ENCODE data around the gene OOSP1. TPM values are rescaled to one million over a fixed set of nuclear protein-coding genes. Genes with fewer than 3 reads are reported as not detected.

The OOSP1 gene
- total and polyA plus RNA-seq, 2 donors (not counting 3 experiments of a cell fraction or from before 2014, with no cell fraction given): 0.11 TPM; not detected in 1

DNA sequence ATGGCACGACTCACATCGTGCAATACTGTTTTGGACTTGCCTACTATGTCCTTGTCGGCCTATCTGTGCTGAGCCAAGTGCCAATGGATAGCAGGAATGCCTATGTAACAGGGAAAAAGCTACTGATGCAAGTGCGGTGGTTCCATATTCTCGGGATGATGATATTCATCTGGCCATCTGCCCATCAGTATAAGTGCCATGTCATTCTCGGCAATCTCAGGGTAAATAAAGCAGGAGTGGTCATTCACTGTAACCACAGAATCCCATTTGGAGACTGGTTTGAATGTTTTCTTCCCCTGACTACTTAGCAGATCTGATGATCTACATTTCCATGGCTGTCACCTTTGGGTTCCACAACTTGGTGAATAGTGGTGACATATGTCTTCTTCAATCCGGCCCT lies 39.6 kb upstream of the OOSP1 start:
- H3K4me3 ChIP-seq (replicated peaks in 1 of 3; ENCODE audit: insufficient read depth in 1 of 3, low read depth in 1 of 3, low read length in 3 of 3): no peak overlapping the region
- no peak for FAIRE-seq
- H3K27me3 ChIP-seq (ENCODE audit: control insufficient read depth in 2 of 2, insufficient read depth in 2 of 2, low read length in 2 of 2): peaks cover 0 to 3% of the 10 kb centered on the region in 2 experiments
- ChIA-PET POLR2A (no interaction called here), CTCF (no interaction called here)
- H3K9me1 ChIP-seq (replicated peaks; ENCODE audit: control insufficient read depth, extremely low read depth, insufficient read depth, low read length): no peaks in the 10 kb centered on the region
- no peaks in the 10 kb centered on the region for H4K20me1 ChIP-seq (replicated peaks; ENCODE audit: control insufficient read depth, extremely low read depth, insufficient read depth, low read length)
- H3K79me2 ChIP-seq (ENCODE audit: control insufficient read depth, insufficient read depth, low read length): no peaks in the 10 kb centered on the region
- intact Hi-C loops (cut with micrococcal nuclease) (no loop called here), dilution Hi-C loops (cut with MboI; ENCODE audit: extremely low pct_ligation_motif_present, low sequenced_read_pairs) (no loop called here)
- H3K9me3 ChIP-seq (replicated peaks; ENCODE audit: control insufficient read depth, insufficient read depth, low read length): no peaks in the 10 kb centered on the region
- H3K4me2 ChIP-seq (ENCODE audit: insufficient read depth, low read length): no peak overlapping the region
- no peaks in the 10 kb centered on the region for H3K36me3 ChIP-seq (ENCODE audit: control insufficient read depth in 2 of 2, extremely low read depth in 1 of 2, insufficient read depth in 2 of 2, low read length in 2 of 2)
- H3K4me1 ChIP-seq (ENCODE audit: control insufficient read depth, extremely low read depth, insufficient read depth, low read length): peaks cover 15% of the 10 kb centered on the region
- no peak overlapping the region for H3K9ac ChIP-seq (replicated peaks; ENCODE audit: extremely low read depth, insufficient read depth, low read length)
- TF ChIP-seq GATA2 (IDR thresholded peaks at IDR 0.05; ENCODE audit: insufficient read depth, insufficient read length, low read depth, low read length) (no peak), MYC (IDR thresholded peaks at IDR 0.05; ENCODE audit: low read depth, low read length) (no peak), POLR2AphosphoS5 (IDR thresholded peaks at IDR 0.05; ENCODE audit: insufficient read depth, low read depth, low read length) (no peak), EZH2 (IDR thresholded peaks at IDR 0.05; ENCODE audit: borderline replicate concordance, low read depth, low read length, severe bottlenecking) (no peak), JUN (IDR thresholded peaks at IDR 0.05; ENCODE audit: borderline replicate concordance, insufficient read depth, insufficient read length, low read depth) (no peak), POLR2A (IDR thresholded peaks at IDR 0.05; ENCODE audit: low read depth, low read length) (no peak), FOS (IDR thresholded peaks at IDR 0.05; ENCODE audit: borderline replicate concordance, insufficient read depth, low read length) (no peak)
- TF ChIP-seq, protein P1, sequence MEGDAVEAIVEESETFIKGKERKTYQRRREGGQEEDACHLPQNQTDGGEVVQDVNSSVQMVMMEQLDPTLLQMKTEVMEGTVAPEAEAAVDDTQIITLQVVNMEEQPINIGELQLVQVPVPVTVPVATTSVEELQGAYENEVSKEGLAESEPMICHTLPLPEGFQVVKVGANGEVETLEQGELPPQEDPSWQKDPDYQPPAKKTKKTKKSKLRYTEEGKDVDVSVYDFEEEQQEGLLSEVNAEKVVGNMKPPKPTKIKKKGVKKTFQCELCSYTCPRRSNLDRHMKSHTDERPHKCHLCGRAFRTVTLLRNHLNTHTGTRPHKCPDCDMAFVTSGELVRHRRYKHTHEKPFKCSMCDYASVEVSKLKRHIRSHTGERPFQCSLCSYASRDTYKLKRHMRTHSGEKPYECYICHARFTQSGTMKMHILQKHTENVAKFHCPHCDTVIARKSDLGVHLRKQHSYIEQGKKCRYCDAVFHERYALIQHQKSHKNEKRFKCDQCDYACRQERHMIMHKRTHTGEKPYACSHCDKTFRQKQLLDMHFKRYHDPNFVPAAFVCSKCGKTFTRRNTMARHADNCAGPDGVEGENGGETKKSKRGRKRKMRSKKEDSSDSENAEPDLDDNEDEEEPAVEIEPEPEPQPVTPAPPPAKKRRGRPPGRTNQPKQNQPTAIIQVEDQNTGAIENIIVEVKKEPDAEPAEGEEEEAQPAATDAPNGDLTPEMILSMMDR (IDR thresholded peaks at IDR 0.05; ENCODE audit: extremely low read depth in 1 of 2, insufficient read depth in 1 of 2, low read depth in 1 of 2, low read length in 2 of 2): no peak
- TF ChIP-seq, protein P2, sequence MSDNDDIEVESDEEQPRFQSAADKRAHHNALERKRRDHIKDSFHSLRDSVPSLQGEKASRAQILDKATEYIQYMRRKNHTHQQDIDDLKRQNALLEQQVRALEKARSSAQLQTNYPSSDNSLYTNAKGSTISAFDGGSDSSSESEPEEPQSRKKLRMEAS (IDR thresholded peaks at IDR 0.05; ENCODE audit: insufficient read depth, insufficient read length): no peak
- H3K27ac ChIP-seq (ENCODE audit: insufficient read depth, low read depth, low read length): no peak overlapping the region
- BruUV-seq (replicated peaks): no TSS peak
- DNase-seq (ENCODE audit: low read depth, low spot score): no peak
- no peak overlapping the region for H2AFZ ChIP-seq (ENCODE audit: low read depth, low read length)

Data from endothelial cell of umbilical vein (primary cell).